VCaP (cell line): Measurements from ENCODE around the gene B3GALT6.
A peak's percentile ranks its signal among the peaks of the same experiment; 100 is the strongest.

Source experiments
- H3K27ac ChIP-seq: fragments of 450-650 bp; 2 replicates; pipeline ENCODE4 v1.5.1; 2017
- CTCF ChIP-seq: fragments of 450-650 bp; conservative IDR thresholded peaks from 2 replicates; pipeline ENCODE4 v1.5.1; 2017; ENCODE audit warnings: mild to moderate bottlenecking, moderate library complexity

B3GALT6 gene

GRCh38 chr1:1275836-1276235, 43.8 kb downstream of the B3GALT6 start:
- TF ChIP-seq CTCF: no peak
- no peak overlapping the region for H3K27ac ChIP-seq

GRCh38 chr1:1278620-1279019, 46.6 kb downstream of the B3GALT6 start:
- no peak for TF ChIP-seq CTCF
- no peak overlapping the region for H3K27ac ChIP-seq

- TF ChIP-seq CTCF: no peak
- H3K27ac ChIP-seq: no peak overlapping the region
Observed at GRCh38 chr1:1279028-1279427, 47.0 kb downstream of the B3GALT6 start.

- H3K27ac ChIP-seq: peak overlapping the region; percentile 67
- no peak for TF ChIP-seq CTCF
Observed at GRCh38 chr1:1280782-1281481, 48.9 kb downstream of the B3GALT6 start.

- TF ChIP-seq CTCF: no peak
- H3K27ac ChIP-seq: peak overlapping the region; percentile 67
Observed at GRCh38 chr1:1281533-1282321, 49.7 kb downstream of the B3GALT6 start.

GRCh38 chr1:1282998-1283397, 51.0 kb downstream of the B3GALT6 start:
- no peak for TF ChIP-seq CTCF
- H3K27ac ChIP-seq: no peak overlapping the region

GRCh38 chr1:1283821-1284220, 51.8 kb downstream of the B3GALT6 start:
- H3K27ac ChIP-seq: no peak overlapping the region
- TF ChIP-seq CTCF: no peak
